ENCODE measurements around the gene DENND5B.
A peak's percentile ranks its signal among the peaks of the same experiment; 100 is the strongest.

DENND5B gene

DNA sequence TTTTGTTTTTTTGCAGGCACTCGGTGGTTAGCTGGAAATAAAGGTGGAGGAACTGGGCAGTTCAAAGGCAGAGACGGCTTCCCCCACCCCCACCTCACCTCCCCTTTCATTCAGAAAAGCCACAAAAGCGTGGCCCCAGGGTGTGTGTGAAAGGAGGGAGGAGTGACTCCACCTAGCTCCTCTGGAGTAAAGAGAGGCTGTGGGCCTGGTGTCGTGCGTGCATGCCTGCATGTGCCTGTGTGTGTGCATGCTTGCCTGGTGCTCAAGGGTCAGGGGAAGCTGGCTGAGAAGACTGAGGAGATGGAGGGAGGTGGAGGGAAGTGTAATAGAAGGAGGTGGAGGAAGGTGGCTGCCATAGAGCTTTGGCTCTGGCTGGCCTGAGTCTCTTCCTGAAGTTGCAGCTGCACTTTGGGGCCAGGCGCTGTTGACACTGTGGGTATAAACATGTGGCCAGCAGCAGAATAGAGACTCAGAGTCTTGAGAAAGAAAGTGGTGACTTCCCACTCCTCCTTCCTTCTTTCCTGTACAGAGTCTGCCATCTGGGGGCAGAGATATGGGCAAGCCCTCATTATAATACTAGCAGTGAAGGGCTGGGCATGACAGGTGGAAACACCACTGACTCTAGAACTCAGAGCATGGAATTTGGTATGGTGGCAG is 228.0 kb downstream of the DENND5B start:
- H3K27ac ChIP-seq: peak overlapping the region; percentile 14; the same call in 1 of the 2 replicates
- TF ChIP-seq, protein P1, sequence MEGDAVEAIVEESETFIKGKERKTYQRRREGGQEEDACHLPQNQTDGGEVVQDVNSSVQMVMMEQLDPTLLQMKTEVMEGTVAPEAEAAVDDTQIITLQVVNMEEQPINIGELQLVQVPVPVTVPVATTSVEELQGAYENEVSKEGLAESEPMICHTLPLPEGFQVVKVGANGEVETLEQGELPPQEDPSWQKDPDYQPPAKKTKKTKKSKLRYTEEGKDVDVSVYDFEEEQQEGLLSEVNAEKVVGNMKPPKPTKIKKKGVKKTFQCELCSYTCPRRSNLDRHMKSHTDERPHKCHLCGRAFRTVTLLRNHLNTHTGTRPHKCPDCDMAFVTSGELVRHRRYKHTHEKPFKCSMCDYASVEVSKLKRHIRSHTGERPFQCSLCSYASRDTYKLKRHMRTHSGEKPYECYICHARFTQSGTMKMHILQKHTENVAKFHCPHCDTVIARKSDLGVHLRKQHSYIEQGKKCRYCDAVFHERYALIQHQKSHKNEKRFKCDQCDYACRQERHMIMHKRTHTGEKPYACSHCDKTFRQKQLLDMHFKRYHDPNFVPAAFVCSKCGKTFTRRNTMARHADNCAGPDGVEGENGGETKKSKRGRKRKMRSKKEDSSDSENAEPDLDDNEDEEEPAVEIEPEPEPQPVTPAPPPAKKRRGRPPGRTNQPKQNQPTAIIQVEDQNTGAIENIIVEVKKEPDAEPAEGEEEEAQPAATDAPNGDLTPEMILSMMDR (conservative IDR thresholded peaks at IDR 0.05): no peak

DNA sequence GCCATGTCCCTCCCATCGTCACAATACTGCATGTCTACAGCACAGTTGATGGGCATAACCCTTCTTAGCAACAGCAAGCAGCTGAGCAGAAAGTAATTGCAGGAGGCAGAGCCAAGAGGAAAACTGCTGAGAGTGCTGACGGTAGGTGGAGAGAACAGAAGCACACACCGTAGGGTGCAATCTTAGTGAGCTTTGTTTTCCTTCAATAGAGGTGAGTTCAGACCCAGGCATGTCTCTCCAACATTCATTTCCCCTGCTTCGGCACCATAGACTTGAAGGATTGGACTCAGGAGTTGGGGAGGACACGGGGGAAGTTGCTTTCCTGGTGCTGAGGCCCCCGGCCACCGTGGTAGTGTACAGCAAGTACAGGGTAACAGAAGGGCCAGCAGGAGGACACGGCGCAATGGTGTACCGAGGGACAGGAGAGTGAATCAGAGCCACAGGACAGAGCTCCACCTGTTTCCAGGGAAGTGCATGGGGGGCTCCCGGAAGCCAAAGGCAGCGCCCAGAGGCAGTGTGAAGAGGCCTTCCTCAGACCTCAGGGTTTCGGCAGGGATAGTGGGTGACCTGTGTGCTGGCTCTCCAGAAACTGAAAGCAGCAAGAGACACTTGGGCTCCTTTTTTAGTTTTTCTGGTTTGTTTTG is 228.7 kb downstream of the DENND5B start:
- TF ChIP-seq, protein P1 (conservative IDR thresholded peaks at IDR 0.05): no peak
- H3K27ac ChIP-seq: no peak overlapping the region

DNA sequence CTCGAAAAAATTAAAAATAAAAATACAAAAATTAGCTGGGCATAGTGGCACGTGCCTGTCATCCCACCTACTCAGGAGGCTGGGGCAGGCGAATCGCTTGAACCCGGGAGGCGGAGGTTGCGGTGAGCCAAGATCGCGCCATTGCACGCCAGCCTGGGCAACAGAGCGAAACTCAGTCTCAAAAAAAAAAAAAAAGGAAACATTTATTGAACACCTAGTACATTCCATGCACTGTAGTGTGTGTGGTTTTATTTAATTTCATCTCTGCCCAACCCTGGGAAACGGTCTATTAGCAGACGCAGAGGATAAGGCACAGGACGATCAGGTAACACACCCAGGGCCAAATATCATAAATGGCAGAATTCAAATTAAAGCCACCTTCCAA is 229.2 kb downstream of the DENND5B start:
- no peak overlapping the region for H3K27ac ChIP-seq
- TF ChIP-seq, protein P1 (conservative IDR thresholded peaks at IDR 0.05): no peak

DNA sequence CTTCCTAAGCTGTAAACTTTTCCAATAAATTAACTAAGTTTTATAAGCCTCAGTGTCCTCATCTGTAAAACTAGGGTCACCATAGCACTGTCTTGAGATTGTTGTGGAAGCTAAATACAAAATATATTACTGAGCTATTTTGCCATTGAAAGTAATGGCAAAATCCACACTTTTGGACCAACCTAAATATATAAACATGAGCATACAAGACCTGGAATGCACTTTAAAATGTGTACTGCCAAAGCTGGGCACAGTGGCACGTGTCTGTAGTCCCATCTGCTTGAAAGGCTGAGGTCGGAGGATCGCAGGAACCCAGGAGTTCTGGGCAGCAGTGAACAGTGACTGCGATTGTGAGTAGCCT is 235.2 kb downstream of the DENND5B start:
- TF ChIP-seq, protein P1 (conservative IDR thresholded peaks at IDR 0.05): no peak
- H3K27ac ChIP-seq: no peak overlapping the region

DNA sequence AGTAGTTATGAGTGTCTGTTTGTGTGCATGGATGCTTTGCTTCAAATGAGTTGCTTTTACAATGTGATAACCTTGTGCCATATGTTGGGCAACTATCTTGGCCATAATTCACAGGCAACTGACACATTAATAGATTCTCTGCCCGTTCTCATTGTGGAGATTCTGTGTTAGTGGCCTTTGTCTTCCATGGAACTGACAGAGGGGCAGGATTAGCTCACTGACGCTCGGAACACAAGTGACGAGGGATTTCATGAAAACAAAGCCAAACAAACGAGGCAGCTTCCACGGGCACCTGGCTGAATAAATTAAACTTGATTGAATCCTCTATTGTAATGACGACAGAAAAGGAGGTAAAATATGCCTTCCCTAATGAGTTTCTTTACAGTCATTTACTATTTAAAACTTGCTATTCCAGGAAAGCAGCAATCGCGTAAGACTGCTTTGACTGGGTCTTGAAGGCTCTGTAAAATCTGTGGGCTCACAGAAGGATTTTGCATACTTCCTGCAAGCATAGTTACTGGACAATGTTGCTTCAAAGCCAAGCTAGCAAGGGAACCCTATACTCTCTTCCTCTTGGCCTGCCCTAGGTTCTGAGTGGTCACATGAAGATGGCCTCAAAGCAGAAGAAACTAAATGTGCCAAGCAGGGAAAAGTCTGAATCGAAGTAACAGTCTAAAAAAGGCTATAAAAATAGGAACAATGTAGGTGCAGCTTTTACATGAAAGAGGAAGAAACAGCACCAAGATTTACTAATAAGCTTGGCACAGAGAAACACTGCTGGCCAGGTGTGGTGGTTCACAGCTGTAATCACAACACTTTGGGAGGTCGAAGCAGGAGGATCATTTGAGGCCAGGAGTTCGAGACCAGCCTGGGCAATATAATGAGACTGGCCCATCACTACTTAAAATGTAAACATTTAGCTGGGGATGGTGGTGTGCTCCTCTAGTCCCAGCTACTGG is 236.9 kb downstream of the DENND5B start:
- TF ChIP-seq, protein P1 (conservative IDR thresholded peaks at IDR 0.05): no peak
- no peak overlapping the region for H3K27ac ChIP-seq

DNA sequence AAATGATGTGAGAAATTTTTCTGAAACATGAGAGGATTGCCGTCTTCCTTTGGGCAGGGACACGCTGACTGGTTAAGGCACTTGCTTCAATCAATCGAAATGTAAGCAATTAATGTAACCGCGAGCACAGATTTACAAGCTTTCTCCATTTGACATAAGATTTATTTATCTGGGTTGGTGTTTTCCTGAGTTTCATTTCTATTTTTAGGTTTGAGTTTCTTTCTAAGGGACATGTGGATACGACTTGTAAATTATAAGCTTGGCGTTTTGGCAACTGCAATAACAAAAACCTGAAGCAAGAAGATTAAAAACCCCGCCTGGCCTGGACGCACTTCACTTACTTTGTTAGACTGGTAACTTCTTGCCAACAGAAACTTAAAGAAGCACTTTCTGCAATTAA is 244.7 kb downstream of the DENND5B start:
- TF ChIP-seq, protein P1 (conservative IDR thresholded peaks at IDR 0.05): no peak
- H3K27ac ChIP-seq: peak overlapping the region; percentile 25

DNA sequence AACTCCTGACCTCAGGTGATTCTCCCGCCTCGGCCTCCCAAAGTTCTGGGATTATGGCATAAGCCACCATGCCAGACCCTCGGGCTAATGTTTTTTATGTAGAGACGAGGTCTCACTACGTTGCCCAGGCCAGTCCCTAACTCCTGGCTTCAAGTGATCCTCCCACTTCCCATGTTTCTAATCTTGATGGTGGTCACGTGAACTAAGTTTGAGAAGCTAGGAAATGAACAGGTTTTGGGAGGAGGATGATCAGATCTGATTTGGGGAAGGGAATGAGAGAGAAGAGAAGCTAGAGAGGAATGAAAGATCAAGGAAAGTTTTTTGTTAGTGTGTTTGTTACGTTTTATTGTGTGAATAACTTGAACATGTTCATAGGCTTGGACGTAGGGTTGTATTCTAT is 247.8 kb downstream of the DENND5B start:
- TF ChIP-seq, protein P1 (conservative IDR thresholded peaks at IDR 0.05): no peak
- no peak overlapping the region for H3K27ac ChIP-seq
